WTC11 (cell line): ENCODE measurements around the gene DACH2. TPM values are rescaled to one million over a fixed set of nuclear protein-coding genes. Genes with fewer than 3 reads are reported as not detected.

Experiments
- ATAC-seq: fragments of 200-7000 bp; cut with Tn5 transposase; 2 replicates; pipeline ENCODE4 v1.10.0; 2021; ENCODE audit warnings: mild to moderate bottlenecking, moderate library complexity
- CTCF ChIA-PET: fragments of 300-600 bp; sonication (Branson Sonifier 250); formaldehyde crosslinking; loops from one replicate; lab custom pipeline; 2021; ENCODE audit warnings: antibody characterized with exemption; lab: Charles Lee
- POLR2A ChIA-PET: fragments of 350-600 bp; sonication (Branson Sonifier 250); formaldehyde crosslinking; loops from one replicate; lab custom pipeline; 2021; ENCODE audit warnings: antibody characterized with exemption; lab: Charles Lee
- DNase-seq: peaks from one replicate; pipeline ENCODE4 v3.0.0; 2021; ENCODE audit warnings: low spot score
- H3K27ac Mint-ChIP-seq: 2 replicates; pipeline ENCODE4 v1.8.0; 2021; ENCODE audit warnings: mixed read lengths
- H3K27me3 Mint-ChIP-seq: 2 replicates; pipeline ENCODE4 v1.8.0; 2021; ENCODE audit warnings: low read depth, mild to moderate bottlenecking, moderate library complexity, mixed read lengths
- H3K36me3 Mint-ChIP-seq: 2 replicates; pipeline ENCODE4 v1.8.0; 2021; ENCODE audit warnings: mixed read lengths
- H3K4me1 Mint-ChIP-seq: 2 replicates; pipeline ENCODE4 v1.8.0; 2022; ENCODE audit warnings: mixed read lengths
- H3K4me3 Mint-ChIP-seq: 2 replicates; pipeline ENCODE4 v1.8.0; 2021; ENCODE audit warnings: mild to moderate bottlenecking, moderate library complexity, mixed read lengths
- H3K9me3 Mint-ChIP-seq: 2 replicates; pipeline ENCODE4 v1.8.0; 2021; ENCODE audit warnings: mixed read lengths
- ATF3 ChIP-seq: sonication (generic); formaldehyde crosslinking; conservative IDR thresholded peaks from 2 replicates; pipeline ENCODE4 v1.8.1; 2022; ENCODE audit warnings: mild to moderate bottlenecking, missing genetic modification reagents
- CREM ChIP-seq: sonication (generic); formaldehyde crosslinking; IDR thresholded peaks from 2 replicates; pipeline ENCODE4 v1.8.1; 2022; ENCODE audit warnings: mild to moderate bottlenecking, missing genetic modification reagents, moderate library complexity
- EMX1 ChIP-seq: fragments of 250-450 bp; sonication (Bioruptor Pico); IDR thresholded peaks from 2 replicates; pipeline ENCODE4 v1.8.0; 2021; ENCODE audit warnings: mild to moderate bottlenecking
- ERG ChIP-seq: fragments of 250-450 bp; sonication (Bioruptor Pico); IDR thresholded peaks from 2 replicates; pipeline ENCODE4 v1.8.0; 2021; ENCODE audit warnings: mild to moderate bottlenecking
- ETV6 ChIP-seq: sonication (generic); formaldehyde crosslinking; IDR thresholded peaks from 2 replicates; pipeline ENCODE4 v1.8.1; 2022; ENCODE audit warnings: mild to moderate bottlenecking, missing genetic modification reagents
- FOXP4 ChIP-seq: sonication (generic); formaldehyde crosslinking; IDR thresholded peaks from 2 replicates; pipeline ENCODE4 v1.8.0; 2022; ENCODE audit warnings: mild to moderate bottlenecking, missing genetic modification reagents
- GRHL2 ChIP-seq: fragments of 250-450 bp; sonication (Bioruptor Pico); IDR thresholded peaks from 2 replicates; pipeline ENCODE4 v1.8.0; 2022; ENCODE audit warnings: mild to moderate bottlenecking, moderate library complexity; ENCODE audit not compliant: insufficient replicate concordance, severe bottlenecking
- MAX ChIP-seq: sonication (generic); formaldehyde crosslinking; IDR thresholded peaks from 2 replicates; pipeline ENCODE4 v1.8.0; 2022; ENCODE audit warnings: mild to moderate bottlenecking, missing genetic modification reagents
- MXD4 ChIP-seq: fragments of 250-450 bp; sonication (Bioruptor Pico); IDR thresholded peaks from 2 replicates; pipeline ENCODE4 v1.8.0; 2021; ENCODE audit warnings: mild to moderate bottlenecking, moderate library complexity, borderline replicate concordance
- MYBL2 ChIP-seq: sonication (generic); formaldehyde crosslinking; IDR thresholded peaks from 2 replicates; pipeline ENCODE4 v1.8.1; 2023; ENCODE audit warnings: mild to moderate bottlenecking, moderate library complexity, missing genetic modification reagents
- NFE2L1 ChIP-seq: sonication (generic); formaldehyde crosslinking; IDR thresholded peaks from 2 replicates; pipeline ENCODE4 v1.8.1; 2023; ENCODE audit warnings: missing genetic modification reagents
- NFYB ChIP-seq: sonication (generic); formaldehyde crosslinking; conservative IDR thresholded peaks from 2 replicates; pipeline ENCODE4 v1.8.0; 2022; ENCODE audit warnings: low read depth, missing genetic modification reagents
- PREB ChIP-seq: sonication (generic); formaldehyde crosslinking; IDR thresholded peaks from 2 replicates; pipeline ENCODE4 v1.8.1; 2022; ENCODE audit warnings: mild to moderate bottlenecking, missing genetic modification reagents, moderate library complexity, borderline replicate concordance
- TEAD1 ChIP-seq: sonication (generic); formaldehyde crosslinking; IDR thresholded peaks from 2 replicates; pipeline ENCODE4 v1.8.0; 2022; ENCODE audit warnings: mild to moderate bottlenecking, missing genetic modification reagents
- ZBTB21 ChIP-seq: sonication (generic); formaldehyde crosslinking; IDR thresholded peaks from 2 replicates; pipeline ENCODE4 v1.8.1; 2023; ENCODE audit warnings: mild to moderate bottlenecking, missing genetic modification reagents, borderline replicate concordance
- ZNF396 ChIP-seq: fragments of 250-450 bp; sonication (Bioruptor Pico); IDR thresholded peaks from 2 replicates; pipeline ENCODE4 v1.8.0; 2021; ENCODE audit warnings: mild to moderate bottlenecking, moderate library complexity, borderline replicate concordance
- ZNF423 ChIP-seq: fragments of 250-450 bp; sonication (Bioruptor Pico); IDR thresholded peaks from 2 replicates; pipeline ENCODE4 v2.1.2; 2022; ENCODE audit warnings: mild to moderate bottlenecking, moderate library complexity
- ZSCAN18 ChIP-seq: fragments of 250-450 bp; sonication (Bioruptor Pico); IDR thresholded peaks from 2 replicates; pipeline ENCODE4 v2.1.2; 2022; ENCODE audit warnings: mild to moderate bottlenecking, moderate library complexity
- total RNA-seq: library from RNA; stranded (reverse); gene quantifications from 3 replicates; pipeline ENCODE4 v1.2.3, GENCODE V29; 2021
- TF ChIP-seq, protein P1 (sequence below): sonication (generic); formaldehyde crosslinking; IDR thresholded peaks from 2 replicates; pipeline ENCODE4 v1.8.1; 2023; ENCODE audit warnings: mild to moderate bottlenecking, moderate library complexity, missing genetic modification reagents
- TF ChIP-seq, protein P2 (sequence below): fragments of 250-450 bp; sonication (Bioruptor Pico); conservative IDR thresholded peaks from 2 replicates; pipeline ENCODE4 v1.9.0; 2021; ENCODE audit warnings: mild to moderate bottlenecking

DACH2 gene
- total RNA-seq, 1 experiment from 2014 or later: 3.5 TPM

- H3K9me3 Mint-ChIP-seq: peaks cover 40% of the 10 kb centered on the region
- ChIA-PET POLR2A (no interaction called here), CTCF (no interaction called here)
- no peak overlapping the region for H3K4me3 Mint-ChIP-seq
- H3K4me1 Mint-ChIP-seq: no peaks in the 10 kb centered on the region
- peaks cover 22% of the 10 kb centered on the region for H3K36me3 Mint-ChIP-seq
- H3K27me3 Mint-ChIP-seq: no peaks in the 10 kb centered on the region
- ATAC-seq (no peak), DNase-seq (no peak)
- H3K27ac Mint-ChIP-seq: no peak overlapping the region
- no peak for TF ChIP-seq ZNF396 (CRISPR knock-in tag)
- no peak for TF ChIP-seq ZBTB21
- TF ChIP-seq MXD4 (CRISPR knock-in tag): no peak
- no peak for TF ChIP-seq PREB (CRISPR knock-in tag)
- TF ChIP-seq, protein P1, sequence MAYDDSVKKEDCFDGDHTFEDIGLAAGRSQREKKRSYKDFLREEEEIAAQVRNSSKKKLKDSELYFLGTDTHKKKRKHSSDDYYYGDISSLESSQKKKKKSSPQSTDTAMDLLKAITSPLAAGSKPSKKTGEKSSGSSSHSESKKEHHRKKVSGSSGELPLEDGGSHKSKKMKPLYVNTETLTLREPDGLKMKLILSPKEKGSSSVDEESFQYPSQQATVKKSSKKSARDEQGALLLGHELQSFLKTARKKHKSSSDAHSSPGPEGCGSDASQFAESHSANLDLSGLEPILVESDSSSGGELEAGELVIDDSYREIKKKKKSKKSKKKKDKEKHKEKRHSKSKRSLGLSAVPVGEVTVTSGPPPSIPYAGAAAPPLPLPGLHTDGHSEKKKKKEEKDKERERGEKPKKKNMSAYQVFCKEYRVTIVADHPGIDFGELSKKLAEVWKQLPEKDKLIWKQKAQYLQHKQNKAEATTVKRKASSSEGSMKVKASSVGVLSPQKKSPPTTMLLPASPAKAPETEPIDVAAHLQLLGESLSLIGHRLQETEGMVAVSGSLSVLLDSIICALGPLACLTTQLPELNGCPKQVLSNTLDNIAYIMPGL (CRISPR knock-in tag): no peak
- TF ChIP-seq, protein P2, sequence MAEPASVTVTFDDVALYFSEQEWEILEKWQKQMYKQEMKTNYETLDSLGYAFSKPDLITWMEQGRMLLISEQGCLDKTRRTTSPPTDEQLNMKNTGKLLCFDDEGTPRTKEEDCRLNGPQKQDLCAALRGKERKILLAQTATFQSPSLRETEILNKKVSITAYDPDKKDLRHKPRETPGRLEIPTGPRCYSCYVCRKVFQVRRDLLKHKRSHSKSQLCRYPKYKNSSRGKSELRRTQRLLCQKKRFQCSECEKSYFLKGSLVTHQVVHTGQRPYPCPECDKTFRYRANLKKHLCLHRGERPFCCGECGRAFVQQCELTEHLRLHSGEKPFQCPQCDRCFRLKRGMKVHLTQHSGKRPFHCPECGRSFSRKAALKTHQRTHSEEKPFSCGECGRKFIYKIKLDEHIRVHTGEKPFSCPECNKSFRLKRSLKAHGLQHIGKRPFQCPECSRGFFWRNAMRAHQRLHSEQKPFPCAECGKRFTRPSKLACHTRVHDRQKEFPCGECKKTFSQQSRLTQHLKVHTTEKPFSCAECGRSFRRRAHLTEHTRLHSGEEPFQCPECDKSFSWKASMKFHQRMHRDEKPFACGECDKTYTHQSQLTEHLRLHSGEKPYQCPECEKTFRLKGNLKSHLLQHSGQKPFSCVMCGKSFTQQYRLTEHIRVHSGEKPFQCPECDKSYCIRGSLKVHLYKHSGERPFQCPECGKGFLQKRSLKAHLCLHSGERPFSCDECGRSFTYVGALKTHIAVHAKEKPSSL (CRISPR knock-in tag): no peak
- no peak for TF ChIP-seq NFE2L1 (CRISPR knock-in tag)
- no peak for TF ChIP-seq FOXP4 (CRISPR knock-in tag)
- TF ChIP-seq EMX1 (CRISPR knock-in tag): no peak
- TF ChIP-seq MYBL2 (CRISPR knock-in tag): no peak
- no peak for TF ChIP-seq MAX (CRISPR knock-in tag)
- no peak for TF ChIP-seq GRHL2
- no peak for TF ChIP-seq ETV6 (CRISPR knock-in tag)
- TF ChIP-seq ERG (CRISPR knock-in tag): no peak
- TF ChIP-seq NFYB (CRISPR knock-in tag): no peak
- no peak for TF ChIP-seq CREM
- TF ChIP-seq ATF3 (CRISPR knock-in tag): no peak
- TF ChIP-seq ZNF423 (CRISPR knock-in tag): no peak
- TF ChIP-seq ZSCAN18 (CRISPR knock-in tag): no peak
- TF ChIP-seq TEAD1 (CRISPR knock-in tag): no peak
Observed at GRCh38 chrX:86194758-86195157, 46.5 kb downstream of the DACH2 start.
